ENCODE data around the gene COL27A1.
A peak's percentile ranks its signal among the peaks of the same experiment; 100 is the strongest.

COL27A1 gene

GRCh38 chr9:114171500-114171899 is 16.2 kb downstream of the COL27A1 start:
- Histone ChIP-seq H3K4me1 (ENCODE audit: insufficient read depth, insufficient read length) (peaks cover 8% of the 10 kb centered on the region), H3K27me3 (ENCODE audit: insufficient read depth, insufficient read length) (no peaks in the 10 kb centered on the region), H3K9ac (ENCODE audit: insufficient read length, low read depth) (no peak overlapping the region), H3K36me3 (ENCODE audit: insufficient read depth, insufficient read length, low read length) (peaks cover 69% of the 10 kb centered on the region), H3K4me3 (ENCODE audit: insufficient read length, low read depth) (no peak overlapping the region), H3K9me3 (ENCODE audit: insufficient read depth, low read length) (no peaks in the 10 kb centered on the region)
- no peak for DNase-seq (ENCODE audit: low read depth, low spot score)
- TF ChIP-seq ZNF274 (IDR thresholded peaks at IDR 0.05; ENCODE audit: low read depth, low read length) (no peak), SUZ12 (IDR thresholded peaks at IDR 0.05; ENCODE audit: extremely low read depth, insufficient read depth, insufficient read length) (no peak), YY1 (IDR thresholded peaks at IDR 0.05; ENCODE audit: insufficient read depth, insufficient read length) (no peak)

- no peak overlapping the region for H3K4me3 ChIP-seq (ENCODE audit: insufficient read length, low read depth)
Measured at GRCh38 chr9:114172981-114173833, 17.9 kb downstream of the COL27A1 start.

GRCh38 chr9:114174557-114174875 is 19.2 kb downstream of the COL27A1 start:
- Histone ChIP-seq H3K9me3 (ENCODE audit: insufficient read depth, low read length) (no peaks in the 10 kb centered on the region), H3K4me3 (ENCODE audit: insufficient read length, low read depth) (no peak overlapping the region), H3K4me1 (ENCODE audit: insufficient read depth, insufficient read length) (peaks cover 17% of the 10 kb centered on the region), H3K27me3 (ENCODE audit: insufficient read depth, insufficient read length) (no peaks in the 10 kb centered on the region), H3K36me3 (ENCODE audit: insufficient read depth, insufficient read length, low read length) (peaks cover 62% of the 10 kb centered on the region), H3K9ac (ENCODE audit: insufficient read length, low read depth) (no peak overlapping the region)
- no peak for TF ChIP-seq YY1 (IDR thresholded peaks at IDR 0.05; ENCODE audit: insufficient read depth, insufficient read length)
- no peak for TF ChIP-seq SUZ12 (IDR thresholded peaks at IDR 0.05; ENCODE audit: extremely low read depth, insufficient read depth, insufficient read length)
- no peak for TF ChIP-seq ZNF274 (IDR thresholded peaks at IDR 0.05; ENCODE audit: low read depth, low read length)
- DNase-seq (ENCODE audit: low read depth, low spot score), result no peak

More at GRCh38 chr9:114172981-114173833, 17.9 kb downstream of the COL27A1 start:
- H3K36me3 ChIP-seq (ENCODE audit: insufficient read depth, insufficient read length, low read length), result peaks cover 62% of the 10 kb centered on the region
- H3K9ac ChIP-seq (ENCODE audit: insufficient read length, low read depth), result peak overlapping the region; percentile 36
- no peaks in the 10 kb centered on the region for H3K27me3 ChIP-seq (ENCODE audit: insufficient read depth, insufficient read length)
- no peaks in the 10 kb centered on the region for H3K9me3 ChIP-seq (ENCODE audit: insufficient read depth, low read length)
- TF ChIP-seq YY1 (IDR thresholded peaks at IDR 0.05; ENCODE audit: insufficient read depth, insufficient read length) (no peak), SUZ12 (IDR thresholded peaks at IDR 0.05; ENCODE audit: extremely low read depth, insufficient read depth, insufficient read length) (no peak), ZNF274 (IDR thresholded peaks at IDR 0.05; ENCODE audit: low read depth, low read length) (no peak)
- peaks cover 14% of the 10 kb centered on the region for H3K4me1 ChIP-seq (ENCODE audit: insufficient read depth, insufficient read length)
- no peak for DNase-seq (ENCODE audit: low read depth, low spot score)

GRCh38 chr9:114174876-114175771 is 19.8 kb downstream of the COL27A1 start:
- peak overlapping the region; percentile 21 for H3K9ac ChIP-seq (ENCODE audit: insufficient read length, low read depth)
- TF ChIP-seq ZNF274 (IDR thresholded peaks at IDR 0.05; ENCODE audit: low read depth, low read length) (no peak), YY1 (IDR thresholded peaks at IDR 0.05; ENCODE audit: insufficient read depth, insufficient read length) (no peak), SUZ12 (IDR thresholded peaks at IDR 0.05; ENCODE audit: extremely low read depth, insufficient read depth, insufficient read length) (no peak)
- DNase-seq (ENCODE audit: low read depth, low spot score), result no peak
- no peak overlapping the region for H3K4me3 ChIP-seq (ENCODE audit: insufficient read length, low read depth)
- H3K9me3 ChIP-seq (ENCODE audit: insufficient read depth, low read length), result no peaks in the 10 kb centered on the region
- H3K27me3 ChIP-seq (ENCODE audit: insufficient read depth, insufficient read length), result no peaks in the 10 kb centered on the region
- H3K36me3 ChIP-seq (ENCODE audit: insufficient read depth, insufficient read length, low read length), result peaks cover 59% of the 10 kb centered on the region
- H3K4me1 ChIP-seq (ENCODE audit: insufficient read depth, insufficient read length), result peaks cover 17% of the 10 kb centered on the region

GRCh38 chr9:114176624-114177291 is 21.4 kb downstream of the COL27A1 start:
- TF ChIP-seq ZNF274 (IDR thresholded peaks at IDR 0.05; ENCODE audit: low read depth, low read length) (no peak), SUZ12 (IDR thresholded peaks at IDR 0.05; ENCODE audit: extremely low read depth, insufficient read depth, insufficient read length) (no peak), YY1 (IDR thresholded peaks at IDR 0.05; ENCODE audit: insufficient read depth, insufficient read length) (no peak)
- Histone ChIP-seq H3K9ac (ENCODE audit: insufficient read length, low read depth) (no peak overlapping the region), H3K27me3 (ENCODE audit: insufficient read depth, insufficient read length) (no peaks in the 10 kb centered on the region), H3K4me3 (ENCODE audit: insufficient read length, low read depth) (no peak overlapping the region), H3K9me3 (ENCODE audit: insufficient read depth, low read length) (no peaks in the 10 kb centered on the region), H3K36me3 (ENCODE audit: insufficient read depth, insufficient read length, low read length) (peaks cover 59% of the 10 kb centered on the region), H3K4me1 (ENCODE audit: insufficient read depth, insufficient read length) (peaks cover 27% of the 10 kb centered on the region)
- no peak for DNase-seq (ENCODE audit: low read depth, low spot score)

DNA sequence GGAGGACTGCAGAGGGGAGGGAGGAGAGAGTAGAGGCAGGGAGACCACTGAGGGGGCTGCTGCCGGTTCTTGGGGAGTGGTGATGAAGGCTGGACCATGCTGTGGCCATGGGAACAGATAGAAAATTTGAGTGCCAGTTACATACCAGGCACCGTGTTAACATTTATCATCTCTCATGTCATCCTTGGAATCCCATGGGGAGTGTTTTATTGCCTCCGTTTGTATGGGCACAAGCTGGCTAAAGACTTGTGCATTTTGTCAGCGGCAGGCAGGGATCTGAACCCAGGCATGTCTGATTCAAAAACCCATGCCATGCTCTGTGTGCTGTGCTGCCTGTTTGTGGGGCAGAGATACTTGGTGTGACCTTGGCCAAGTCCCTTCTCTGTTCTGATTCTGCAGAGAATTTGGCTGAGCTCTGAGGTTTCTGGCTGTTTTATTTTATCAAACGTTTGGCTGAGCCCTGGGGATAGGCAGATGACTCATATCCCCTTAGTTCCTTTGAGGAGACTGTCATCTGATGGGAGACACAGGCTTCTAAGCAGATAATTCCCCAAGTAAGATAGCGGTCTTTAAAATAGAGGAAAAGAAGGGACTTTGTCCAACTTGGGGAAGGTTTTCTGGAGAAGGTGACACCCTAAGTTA is 22.2 kb downstream of the COL27A1 start:
- Histone ChIP-seq H3K4me1 (ENCODE audit: insufficient read depth, insufficient read length) (peaks cover 27% of the 10 kb centered on the region), H3K9ac (ENCODE audit: insufficient read length, low read depth) (no peak overlapping the region), H3K27me3 (ENCODE audit: insufficient read depth, insufficient read length) (no peaks in the 10 kb centered on the region), H3K36me3 (ENCODE audit: insufficient read depth, insufficient read length, low read length) (peaks cover 58% of the 10 kb centered on the region), H3K9me3 (ENCODE audit: insufficient read depth, low read length) (no peaks in the 10 kb centered on the region), H3K4me3 (ENCODE audit: insufficient read length, low read depth) (no peak overlapping the region)
- TF ChIP-seq SUZ12 (IDR thresholded peaks at IDR 0.05; ENCODE audit: extremely low read depth, insufficient read depth, insufficient read length) (no peak), ZNF274 (IDR thresholded peaks at IDR 0.05; ENCODE audit: low read depth, low read length) (no peak)
- DNase-seq (ENCODE audit: low read depth, low spot score), result no peak

Measured in NT2/D1 (cell line).